NCI-H2196 treated with DMSO at 0.1 percent for 48 hours (cell line): ENCODE data around the gene DRD4.

ENCODE experiments used
- DNase-seq: peaks from one replicate; lab custom pipeline; 2025; ENCODE audit not compliant: unreplicated experiment; lab: John Stamatoyannopoulos, UW

The DRD4 gene

GRCh38 chr11:620935-621814, 15.9 kb upstream of the DRD4 start:
- DNase-seq, result no peak

- no peak for DNase-seq
These were observed 15.2 kb upstream of the DRD4 start for GRCh38 chr11:621838-622237.

GRCh38 chr11:623349-623869, 13.7 kb upstream of the DRD4 start:
- DNase-seq, result no peak

DNA sequence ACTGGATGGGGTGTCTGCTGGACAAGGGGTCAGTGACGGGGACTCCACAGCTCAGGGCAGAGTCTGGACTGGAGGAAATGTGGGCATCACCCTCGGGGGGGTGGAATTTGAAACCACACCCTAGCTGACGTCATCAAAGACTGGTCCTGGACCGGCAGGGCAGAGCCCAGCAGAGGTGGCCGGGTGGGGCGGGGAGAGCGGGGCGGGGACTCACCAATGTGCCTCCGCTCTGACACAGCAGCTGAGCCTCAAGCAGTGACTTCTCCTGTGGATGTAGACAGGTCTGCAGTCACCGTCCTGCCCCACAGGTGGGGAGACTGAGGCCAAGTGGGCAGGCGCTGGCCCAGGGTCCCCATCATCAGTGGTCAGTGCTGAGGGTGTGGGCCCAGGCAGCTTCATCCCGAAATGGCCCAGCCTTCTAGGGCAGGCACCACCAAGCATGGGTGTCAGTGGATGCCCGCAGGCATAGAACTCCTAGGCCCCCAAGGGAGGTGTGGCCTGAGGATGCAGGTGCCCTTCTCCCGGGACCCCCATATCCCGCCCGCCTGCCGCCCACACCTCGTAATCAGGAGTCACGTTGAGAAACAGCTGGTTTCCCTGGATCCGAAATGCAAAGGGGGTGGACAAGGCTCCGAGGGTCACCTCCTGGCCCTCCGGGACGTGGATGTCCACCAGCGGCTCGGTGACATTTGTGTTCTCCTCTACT, 12.9 kb upstream of the DRD4 start:
- DNase-seq, result no peak

GRCh38 chr11:624705-625635, 12.1 kb upstream of the DRD4 start, which contains the start of gene CDHR5:
Gene CDHR5, minus strand, starts transcription at chr11:624955. Its CDS starts 53 bp downstream, at chr11:624902.
- DNase-seq, result no peak

- no peak for DNase-seq
These were observed 11.3 kb upstream of the DRD4 start for GRCh38 chr11:625636-626268.

DNA sequence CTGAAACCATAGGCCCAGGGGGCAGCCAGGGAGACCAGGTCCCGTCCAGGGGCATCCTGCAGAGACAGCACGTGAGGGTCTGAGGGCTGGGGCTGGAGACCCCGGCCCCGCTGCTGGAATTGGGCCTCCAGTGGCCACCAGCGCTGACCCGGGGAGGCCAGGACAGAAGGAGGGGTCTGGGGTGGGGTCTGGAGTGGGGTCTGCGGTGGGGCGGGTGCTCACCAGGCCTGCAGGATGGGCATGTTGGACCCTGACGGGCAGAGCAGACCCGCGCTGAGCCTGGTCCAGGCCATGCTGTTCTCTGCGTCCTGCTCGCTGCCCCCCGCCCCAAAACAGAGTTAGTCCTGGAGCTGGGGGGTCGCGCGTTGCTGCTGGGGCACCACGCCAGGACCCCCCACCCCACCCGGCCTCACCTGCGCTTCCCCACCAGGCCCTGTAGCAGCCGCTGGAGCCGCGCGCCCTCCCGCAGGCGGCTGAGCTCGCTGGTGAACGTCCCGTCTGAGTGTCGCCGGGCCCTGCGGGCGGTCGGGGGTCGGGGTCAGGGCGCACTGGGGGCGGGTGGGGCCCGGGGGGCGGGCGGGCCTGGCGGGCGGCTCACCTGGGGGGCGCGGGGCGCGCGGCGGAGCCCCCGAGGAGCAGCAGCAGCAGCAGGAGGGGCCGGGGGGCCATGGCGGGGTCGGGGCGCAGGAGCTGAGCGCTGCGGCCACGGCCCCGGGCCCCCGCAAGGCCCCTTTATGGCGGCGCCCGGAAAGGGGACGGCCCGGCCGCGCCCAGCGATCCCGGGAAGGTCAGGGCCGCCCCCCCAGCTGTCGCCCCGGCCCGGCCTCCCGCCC, 10.4 kb upstream of the DRD4 start, which contains the start of gene SCT:
Gene SCT (minus strand): TSS at position 707 of the 833 bp plus-strand sequence. CDS start 38 bp downstream, at position 669.
- no peak for DNase-seq

GRCh38 chr11:627308-627576, 9.8 kb upstream of the DRD4 start:
- DNase-seq, result no peak

DNA sequence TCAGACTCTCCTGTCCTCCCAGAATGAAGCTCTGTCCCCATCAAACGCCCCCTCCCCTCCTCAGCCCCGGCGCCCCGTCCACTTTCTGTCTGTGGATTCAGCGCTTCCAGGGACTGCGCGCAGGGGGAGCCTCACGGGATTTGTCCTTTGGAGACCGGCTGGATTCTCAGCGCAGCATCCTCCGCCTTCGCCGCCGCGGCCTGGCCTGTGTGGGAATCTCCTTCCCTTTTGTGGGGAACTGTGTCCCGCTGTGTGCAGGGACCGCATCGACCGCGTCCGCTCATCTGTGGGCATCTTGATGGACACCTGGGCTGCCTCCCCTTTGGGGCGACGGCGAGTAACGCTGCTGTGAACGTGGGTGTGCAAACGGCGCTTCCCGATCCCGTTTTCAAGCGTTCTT, 9.0 kb upstream of the DRD4 start:
- no peak for DNase-seq

- DNase-seq, result no peak
These were observed 7.9 kb upstream of the DRD4 start for GRCh38 chr11:629237-629583.

DNA sequence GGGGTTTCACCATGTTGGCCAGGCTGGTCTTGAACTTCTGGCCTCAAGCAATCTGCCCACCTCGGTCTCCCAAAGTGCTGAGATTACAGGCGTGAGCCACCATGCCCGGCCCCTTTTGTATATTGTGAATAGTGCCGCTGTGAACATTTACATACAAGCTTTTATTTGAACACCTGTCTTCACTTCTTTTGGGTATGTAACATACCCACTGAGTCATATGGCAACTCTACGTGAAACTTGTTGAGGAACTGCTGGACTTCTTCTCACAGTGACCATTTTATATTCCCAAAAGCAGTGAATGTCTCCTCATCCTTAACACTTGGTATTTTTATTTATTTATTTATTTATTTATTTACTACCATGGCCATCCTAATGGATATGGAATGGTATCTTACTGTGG, 6.2 kb upstream of the DRD4 start:
- DNase-seq, result no peak

- DNase-seq, result no peak
These were observed 1.0 kb upstream of the DRD4 start for GRCh38 chr11:635945-636510.

GRCh38 chr11:637333-637592, 194 bp downstream of the DRD4 start:
- DNase-seq, result no peak

DNA sequence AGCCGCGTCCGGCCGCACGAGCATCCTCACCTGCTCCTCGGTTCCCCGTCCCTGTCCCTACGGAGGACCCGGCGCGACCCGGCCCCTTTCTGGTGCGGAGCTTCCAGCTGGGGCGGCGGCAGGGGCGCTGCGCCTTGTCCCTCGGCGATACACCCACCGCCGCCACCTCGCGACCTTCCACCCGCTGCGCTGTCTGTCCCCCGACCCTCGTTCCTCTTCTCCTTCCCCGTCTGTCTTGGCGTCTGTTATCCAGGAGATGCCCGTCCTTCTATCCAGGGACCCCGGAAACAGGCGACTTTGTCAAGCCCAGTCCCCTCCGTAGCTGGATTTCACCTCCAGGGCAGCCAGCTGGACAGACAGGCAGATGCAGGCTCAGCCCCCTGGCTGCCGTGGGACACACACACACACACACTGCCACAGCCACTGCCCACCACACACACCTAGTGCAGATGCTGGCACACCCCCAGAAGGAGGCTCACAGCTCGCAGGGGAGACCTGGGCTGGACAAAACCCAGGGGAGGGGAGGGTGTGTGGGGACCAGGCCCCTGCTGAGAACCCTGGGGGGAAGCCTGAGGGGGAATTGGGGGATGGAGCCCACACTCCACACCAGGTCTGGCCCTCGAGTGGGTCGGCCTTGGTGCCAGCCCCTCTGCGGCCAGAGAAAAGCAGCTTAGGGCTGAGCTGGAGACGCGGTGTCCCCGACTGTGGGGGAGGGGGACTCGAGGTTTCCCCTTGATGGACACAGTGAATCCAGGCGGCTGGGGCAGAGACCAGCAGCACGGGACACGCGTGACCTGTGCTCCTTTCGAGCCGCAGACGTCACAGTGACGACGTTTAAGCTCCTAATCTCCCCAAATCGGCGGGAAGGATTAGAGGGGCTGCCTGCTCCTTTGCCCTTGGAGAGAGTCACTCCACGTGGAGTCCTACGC, 788 bp downstream of the DRD4 start:
- DNase-seq, result no peak

DNA sequence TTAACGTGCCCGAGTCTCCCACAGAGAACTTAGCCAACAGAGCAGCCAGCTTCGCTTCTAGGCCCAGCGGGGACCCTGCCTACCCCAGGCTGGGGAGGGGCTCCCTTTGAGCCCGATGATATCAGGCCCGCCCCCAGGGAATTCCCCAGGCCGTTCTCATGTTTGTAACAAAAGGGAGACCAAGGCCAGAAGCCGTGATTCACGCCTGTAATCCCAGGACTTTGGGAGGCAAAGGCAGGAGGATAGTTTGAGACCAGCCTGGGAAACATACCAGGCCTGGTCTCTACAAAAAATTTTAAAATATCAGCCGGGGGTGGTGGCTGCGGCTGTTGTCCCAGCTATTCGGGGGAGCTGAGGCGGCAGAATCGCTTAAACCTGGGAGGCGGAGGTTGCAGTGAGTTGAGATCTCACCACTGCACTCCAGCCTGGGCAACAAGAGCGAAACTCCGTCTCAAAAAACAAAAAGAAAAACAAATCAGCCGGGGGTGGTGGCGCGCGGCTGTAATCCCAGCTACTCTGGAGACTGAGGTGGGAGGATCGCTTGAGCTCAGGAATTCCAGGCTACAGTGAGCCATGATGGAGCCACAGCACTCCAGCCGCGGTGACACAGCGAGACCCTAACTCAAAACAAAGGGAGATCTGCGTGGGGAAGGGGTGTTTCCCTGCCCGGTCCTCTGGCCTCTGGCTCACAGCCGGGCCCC, 1.7 kb downstream of the DRD4 start:
- DNase-seq, result no peak

DNA sequence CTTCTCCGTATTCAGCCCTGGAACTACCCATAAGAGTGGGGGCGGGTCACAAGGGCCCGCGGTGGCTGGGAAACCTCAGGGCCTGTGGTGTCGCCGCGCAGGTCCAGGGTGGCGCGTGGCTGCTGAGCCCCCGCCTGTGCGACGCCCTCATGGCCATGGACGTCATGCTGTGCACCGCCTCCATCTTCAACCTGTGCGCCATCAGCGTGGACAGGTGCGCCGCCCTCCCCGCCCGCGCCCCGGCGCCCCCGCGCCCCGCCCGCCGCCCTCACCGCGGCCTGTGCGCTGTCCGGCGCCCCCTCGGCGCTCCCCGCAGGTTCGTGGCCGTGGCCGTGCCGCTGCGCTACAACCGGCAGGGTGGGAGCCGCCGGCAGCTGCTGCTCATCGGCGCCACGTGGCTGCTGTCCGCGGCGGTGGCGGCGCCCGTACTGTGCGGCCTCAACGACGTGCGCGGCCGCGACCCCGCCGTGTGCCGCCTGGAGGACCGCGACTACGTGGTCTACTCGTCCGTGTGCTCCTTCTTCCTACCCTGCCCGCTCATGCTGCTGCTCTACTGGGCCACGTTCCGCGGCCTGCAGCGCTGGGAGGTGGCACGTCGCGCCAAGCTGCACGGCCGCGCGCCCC, 2.4 kb downstream of the DRD4 start:
- DNase-seq, result no peak

GRCh38 chr11:640021-640706, 3.1 kb downstream of the DRD4 start:
- DNase-seq, result no peak
